HG03108 (cell line): ENCODE results near the gene SYNDIG1.
"Not testable (repeated sequence)": the region's sequence is repeated elsewhere in the genome, so short reads cannot be mapped to it uniquely, and the experiment has no call there.

Experiments used
- ATAC-seq: cut with Tn5 transposase; IDR thresholded peaks from one replicate; pipeline ENCODE4 v1.9.1; 2021; ENCODE audit warnings: moderate library complexity; ENCODE audit not compliant: unreplicated experiment

The SYNDIG1 gene

DNA sequence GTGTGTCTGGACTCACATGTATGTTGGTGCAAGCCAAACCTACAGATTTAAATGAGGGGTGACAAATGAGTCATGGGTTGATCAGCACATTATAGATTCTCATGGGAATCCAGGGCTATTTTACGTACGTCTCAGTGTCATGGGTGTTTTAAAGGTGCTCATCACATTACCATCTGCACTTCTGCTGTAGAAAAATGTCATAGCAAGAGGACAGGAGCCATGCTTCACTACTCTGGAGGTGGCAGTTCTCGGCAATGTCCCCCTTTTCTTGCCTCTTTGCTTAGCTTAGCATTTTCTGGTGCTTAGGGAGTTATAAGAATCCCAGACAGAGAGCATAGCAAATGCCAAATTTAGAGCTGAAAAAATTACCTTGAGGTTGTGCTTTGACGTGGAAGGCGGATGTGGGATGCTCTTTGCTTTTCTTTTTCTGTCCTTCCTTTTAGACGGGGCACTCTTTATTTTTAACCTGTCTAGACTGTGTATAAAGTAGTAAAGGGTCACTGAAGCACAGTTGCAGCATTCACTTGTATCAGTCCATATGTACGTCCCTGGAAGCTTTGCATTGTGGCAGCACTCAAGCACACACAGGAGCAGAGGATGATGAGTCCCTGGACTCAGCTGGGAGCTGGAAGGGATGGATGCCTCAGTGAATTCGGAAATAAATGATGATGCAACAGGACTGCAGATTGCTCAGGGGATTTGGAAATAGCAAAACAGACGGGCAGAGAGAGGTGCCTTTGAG lies 139.7 kb downstream of the SYNDIG1 start:
- peak; percentile 69 for ATAC-seq

DNA sequence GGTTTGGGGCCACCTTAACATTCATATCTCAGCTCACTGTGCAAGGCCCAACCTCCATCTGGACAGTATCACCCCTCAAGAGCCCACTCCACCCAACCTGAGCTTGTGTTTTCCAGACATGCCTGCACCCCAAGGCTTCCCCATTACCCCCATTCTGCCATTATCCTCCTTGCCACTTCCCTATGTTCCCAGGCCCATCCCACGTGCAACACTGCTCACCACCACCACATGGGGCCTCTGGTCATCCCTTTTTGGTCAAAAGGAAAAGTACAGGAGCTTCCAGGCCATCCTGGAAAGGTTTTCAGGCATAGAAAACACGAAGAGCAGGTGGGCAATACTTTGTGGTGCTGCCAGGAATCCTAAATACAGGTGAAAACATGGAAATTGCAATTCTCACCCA lies 140.3 kb downstream of the SYNDIG1 start:
- no peak for ATAC-seq

- ATAC-seq, result no peak
Measured at GRCh38 chr20:24610341-24611115, 141.1 kb downstream of the SYNDIG1 start.

DNA sequence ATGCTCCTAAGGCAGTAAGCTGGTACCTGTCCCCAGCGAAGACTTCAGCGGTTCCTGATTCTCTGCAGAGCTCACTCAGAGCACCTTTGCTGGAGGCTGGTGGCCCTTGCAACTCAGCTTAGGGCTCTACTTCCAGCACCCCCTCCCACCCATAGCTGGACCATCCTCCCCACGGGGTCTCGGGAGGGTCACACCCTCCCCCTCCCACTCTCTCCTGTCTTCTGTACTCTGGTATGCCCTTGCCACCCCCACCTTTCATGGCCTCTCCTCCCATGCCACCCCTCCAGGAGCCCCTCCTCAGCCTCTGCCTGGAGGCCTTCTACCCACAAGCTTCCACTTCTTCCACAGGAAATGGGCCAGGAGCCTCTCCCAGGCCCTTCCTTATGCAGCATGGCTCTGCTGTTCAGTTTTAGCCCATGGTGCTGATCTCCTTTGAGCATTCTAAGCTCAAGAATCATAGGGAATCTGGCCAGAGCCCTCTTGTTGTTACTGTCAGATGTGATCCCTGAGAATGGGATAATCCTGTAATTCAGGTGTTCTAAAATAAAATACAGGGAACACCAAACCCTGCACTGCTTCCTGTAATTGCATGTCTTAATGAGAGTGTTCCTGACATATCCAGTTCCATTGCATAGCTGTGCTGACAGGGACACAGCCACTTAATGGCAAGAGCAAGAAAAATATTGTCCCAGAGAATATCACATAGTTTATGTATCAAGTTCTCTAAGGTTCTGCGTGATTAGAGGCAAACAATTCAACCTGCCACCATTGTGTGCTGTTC lies 142.1 kb downstream of the SYNDIG1 start:
- no peak for ATAC-seq

DNA sequence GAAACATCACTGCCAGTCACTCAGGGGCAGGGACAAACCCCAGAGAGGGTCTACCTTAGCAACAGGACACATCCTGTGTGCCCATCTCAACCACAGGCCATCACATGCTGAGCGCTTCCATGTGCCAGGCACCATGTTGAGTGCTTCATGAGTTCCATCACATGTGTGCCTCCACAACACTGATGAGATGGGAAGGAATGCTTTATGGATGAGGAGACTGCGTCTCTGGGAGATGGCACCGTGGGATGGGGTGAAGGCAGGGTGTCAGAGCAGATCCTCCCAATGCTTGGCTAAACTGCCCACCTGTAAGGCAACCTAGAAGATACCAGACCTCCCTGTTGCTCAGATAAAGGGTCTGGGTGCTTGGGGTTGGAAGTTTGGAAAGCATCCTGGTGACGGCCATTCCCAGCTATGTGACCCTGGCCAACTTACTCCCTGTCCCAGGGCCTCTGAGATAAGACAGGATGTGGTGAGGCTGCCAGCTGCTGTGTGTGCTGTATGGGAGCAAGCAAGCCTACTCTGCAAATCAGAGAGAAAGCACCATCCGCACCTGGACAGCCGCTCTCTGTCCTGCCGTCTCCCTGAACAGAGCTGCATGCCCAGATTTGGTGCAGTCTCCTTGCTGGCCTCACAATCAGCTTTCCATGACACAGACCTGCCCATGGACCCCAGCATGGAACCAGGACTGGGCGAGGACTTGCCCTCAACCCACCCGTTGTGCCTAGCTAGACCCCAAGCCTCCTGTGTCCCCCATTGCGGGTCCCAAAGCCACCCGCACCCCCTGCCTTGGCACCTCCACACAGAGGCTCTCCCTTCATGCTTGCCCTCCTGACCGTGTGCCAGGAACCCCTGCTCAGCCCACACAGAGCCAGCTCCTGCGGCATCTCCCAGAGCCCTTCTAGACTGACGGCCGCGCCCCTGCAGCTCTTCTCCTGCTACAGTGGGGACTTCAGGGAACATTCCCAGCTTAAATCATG lies 143.7 kb downstream of the SYNDIG1 start:
- ATAC-seq, result no peak

GRCh38 chr20:24614341-24614740 lies 144.9 kb downstream of the SYNDIG1 start:
- no peak for ATAC-seq

DNA sequence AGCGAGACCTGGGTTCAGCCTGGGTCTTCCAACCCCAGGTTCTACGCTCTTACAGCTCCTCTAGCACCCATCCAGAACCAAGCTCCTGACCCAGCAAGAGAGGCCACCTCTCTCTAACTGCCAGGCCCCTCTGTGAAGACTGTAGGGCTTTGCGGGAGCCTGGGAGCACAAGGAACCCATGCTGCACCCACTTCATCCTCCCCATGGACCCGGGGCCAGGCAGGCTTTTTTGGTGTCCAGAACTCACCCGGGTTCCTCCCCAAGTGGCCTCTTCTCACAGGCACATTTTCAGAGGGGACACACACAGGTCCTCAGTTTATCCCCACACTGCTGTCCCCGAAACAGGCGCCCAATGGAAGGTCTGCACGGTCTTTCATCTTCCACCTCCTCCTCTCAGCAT lies 145.9 kb downstream of the SYNDIG1 start:
- no peak for ATAC-seq

- no peak for ATAC-seq
Measured at GRCh38 chr20:24616258-24617079, 147.0 kb downstream of the SYNDIG1 start.

DNA sequence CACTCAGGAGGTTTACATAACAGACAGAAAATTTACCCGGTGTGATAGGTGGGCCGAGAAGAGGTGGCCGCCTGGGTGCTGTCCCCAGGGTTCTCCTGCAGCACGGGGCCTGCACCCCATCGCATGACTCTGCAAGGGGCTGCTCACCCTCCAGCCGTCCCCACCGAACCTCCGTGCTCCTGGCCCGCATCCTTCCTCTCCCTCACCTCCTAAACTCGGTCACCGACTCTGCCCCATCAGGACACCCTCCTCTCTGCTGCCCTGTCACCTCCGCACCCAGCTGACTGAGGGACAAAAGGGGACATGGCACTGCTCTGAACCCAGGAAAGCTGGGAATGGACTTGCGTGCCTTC lies 147.6 kb downstream of the SYNDIG1 start:
- ATAC-seq, result no peak

DNA sequence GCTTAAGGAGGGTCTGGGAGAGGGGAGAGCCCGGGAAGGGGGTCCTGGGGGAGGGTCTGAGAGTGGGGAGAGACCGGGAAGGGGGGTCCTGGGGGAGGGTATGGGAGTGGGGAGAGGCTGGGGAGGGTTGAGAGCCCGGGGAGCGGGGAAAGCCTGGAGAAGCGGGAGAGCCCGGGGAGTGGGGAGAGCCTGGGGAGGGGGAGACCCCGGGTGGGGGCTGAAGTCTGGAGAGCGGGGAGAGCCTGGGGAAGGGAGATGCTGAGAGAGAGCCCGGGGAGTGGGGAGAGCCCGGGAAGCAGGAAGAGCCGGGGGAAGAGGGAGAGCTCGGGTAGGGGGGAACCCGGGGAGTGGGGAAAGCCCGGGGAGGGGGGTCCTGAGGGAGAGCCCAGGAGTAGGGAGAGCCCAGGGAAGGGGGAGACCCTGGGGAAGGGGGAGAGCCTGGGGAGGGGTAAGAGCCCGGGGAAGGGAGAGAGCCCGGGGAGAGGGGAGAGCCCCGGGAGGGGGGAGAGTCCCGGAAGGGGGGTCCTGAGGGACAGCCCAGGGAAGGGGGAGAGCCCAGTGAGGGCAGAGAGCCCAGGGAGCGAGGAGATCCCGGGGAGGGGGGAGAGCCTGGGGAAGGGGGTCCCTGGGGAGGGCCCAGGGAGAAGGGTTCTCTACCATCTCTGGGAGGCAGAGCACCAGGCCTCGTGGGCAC lies 148.5 kb downstream of the SYNDIG1 start:
- no peak for ATAC-seq

DNA sequence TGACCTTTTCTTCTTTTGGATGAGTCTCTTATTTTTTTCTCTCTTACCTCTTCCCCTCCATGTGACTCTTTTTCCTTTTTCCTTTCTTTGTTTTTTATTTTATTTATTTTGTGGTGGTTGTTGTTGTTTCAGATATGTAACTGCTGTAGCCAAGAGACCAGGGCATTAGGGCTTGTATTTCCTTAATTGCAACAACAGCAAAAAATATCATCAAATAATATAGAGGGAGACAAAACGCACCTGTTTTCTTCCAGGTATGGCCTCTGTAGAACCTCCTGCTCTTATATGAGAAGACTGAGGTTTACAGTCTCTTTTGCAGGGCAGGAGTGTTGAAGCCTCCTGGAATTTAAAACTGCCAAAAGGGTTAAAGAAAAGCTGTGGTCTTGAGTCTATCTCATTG lies 149.3 kb downstream of the SYNDIG1 start:
- no peak for ATAC-seq

GRCh38 chr20:24619212-24619611 lies 149.8 kb downstream of the SYNDIG1 start:
- no peak for ATAC-seq

- ATAC-seq, result no peak
Measured at GRCh38 chr20:24620937-24621519, 151.6 kb downstream of the SYNDIG1 start.

- ATAC-seq, result no peak
Measured at GRCh38 chr20:24622856-24623255, 153.4 kb downstream of the SYNDIG1 start.

DNA sequence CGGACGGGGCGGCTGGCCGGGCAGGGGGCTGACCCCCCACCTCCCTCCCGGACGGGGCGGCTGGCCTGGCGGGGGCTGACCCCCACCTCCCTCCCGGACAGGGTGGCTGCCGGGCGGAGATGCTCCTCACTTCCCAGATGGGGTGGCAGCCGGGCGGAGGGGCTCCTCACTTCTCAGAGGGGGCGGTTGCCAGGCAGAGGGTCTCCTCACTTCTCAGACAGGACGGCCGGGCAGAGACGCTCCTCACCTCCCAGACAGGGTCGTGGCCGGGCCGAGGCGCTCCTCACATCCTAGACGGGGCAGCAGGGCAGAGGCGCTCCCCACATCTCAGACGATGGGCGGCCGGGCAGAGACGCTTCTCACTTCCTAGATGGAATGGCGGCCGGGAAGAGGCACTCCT lies 156.7 kb downstream of the SYNDIG1 start:
- not testable (repeated sequence) for ATAC-seq

GRCh38 chr20:24627291-24627690 lies 157.9 kb downstream of the SYNDIG1 start:
- no peak for ATAC-seq

- ATAC-seq, result no peak
Measured at GRCh38 chr20:24627926-24628325, 158.5 kb downstream of the SYNDIG1 start.

DNA sequence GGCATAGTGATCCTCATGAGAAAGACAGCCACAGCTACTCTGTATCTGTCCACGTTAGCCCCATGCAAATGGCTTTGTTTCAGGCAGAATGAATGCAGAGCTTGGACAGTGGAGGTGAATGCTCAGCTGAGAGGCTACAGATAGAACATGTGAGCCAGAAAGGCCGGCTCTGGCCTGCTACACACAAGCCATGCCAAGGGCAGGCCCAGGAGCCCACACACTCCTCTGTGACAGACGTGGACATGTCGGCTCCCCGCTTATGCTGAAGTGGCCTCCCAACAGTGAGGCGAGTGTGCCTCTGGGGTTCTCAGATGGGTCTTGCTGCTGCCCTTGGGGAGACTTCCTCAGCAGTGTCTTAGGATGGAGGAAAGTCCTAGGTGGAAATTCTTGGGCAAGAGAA lies 159.6 kb downstream of the SYNDIG1 start:
- no peak for ATAC-seq

DNA sequence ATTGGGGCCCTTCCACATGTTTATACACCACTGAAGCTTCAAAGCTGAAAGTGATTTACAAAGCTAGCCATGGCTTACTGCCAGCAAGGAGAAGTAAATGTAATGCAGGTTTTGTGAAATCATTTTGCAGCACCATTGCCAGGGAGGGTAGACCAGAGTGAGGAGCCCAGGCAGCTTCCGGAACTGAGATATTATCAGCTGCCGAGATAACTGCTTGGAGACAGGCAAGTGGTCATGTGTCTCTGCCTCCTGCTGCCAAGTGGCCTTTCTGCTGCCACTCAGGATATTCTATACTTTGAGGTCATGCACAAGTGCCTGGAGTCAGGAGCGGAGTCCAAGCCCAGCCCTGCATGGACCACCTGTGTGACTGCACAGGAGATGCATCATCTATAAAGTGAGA lies 160.2 kb downstream of the SYNDIG1 start:
- ATAC-seq, result no peak
